Esophagus (tissue), 2 donors: Measurements from ENCODE around the gene SMPDL3A. TPM values are rescaled to one million over a fixed set of nuclear protein-coding genes. Genes with fewer than 3 reads are reported as not detected.

Source experiments
- H3K27ac ChIP-seq, 2 donors: one replicate each; pipeline ENCODE4 v1.5.1; 2013; ENCODE audit warnings: low read depth in 2 of 2, mild to moderate bottlenecking in 2 of 2, inconsistent platforms in 1 of 2, low read length in 1 of 2, moderate library complexity in 1 of 2
- H3K27me3 ChIP-seq, 2 donors: one replicate each; pipeline ENCODE4 v1.6.1; 2013; ENCODE audit warnings: low read length in 2 of 2, control low read depth in 1 of 2, mild to moderate bottlenecking in 1 of 2; ENCODE audit not compliant: insufficient read depth in 2 of 2, control insufficient read depth in 1 of 2
- H3K36me3 ChIP-seq, 2 donors: one replicate each; pipeline ENCODE4 v1.6.1; 2013; ENCODE audit warnings: low read length in 1 of 2; ENCODE audit not compliant: control insufficient read depth in 2 of 2, insufficient read depth in 2 of 2
- H3K4me1 ChIP-seq, 2 donors: one replicate each; pipeline ENCODE4 v1.6.1; 2013; ENCODE audit warnings: low read length in 1 of 2; ENCODE audit not compliant: control insufficient read depth in 2 of 2, insufficient read depth in 2 of 2
- H3K4me3 ChIP-seq, 2 donors: one replicate each; pipeline ENCODE4 v1.5.1; 2013; ENCODE audit warnings: low read length in 2 of 2, mild to moderate bottlenecking in 2 of 2, low read depth in 1 of 2, moderate library complexity in 1 of 2
- H3K9me3 ChIP-seq, 2 donors: one replicate each; pipeline ENCODE4 v1.6.1; 2013; ENCODE audit warnings: mild to moderate bottlenecking in 2 of 2, low read depth in 1 of 2, low read length in 1 of 2, moderate library complexity in 1 of 2; ENCODE audit not compliant: control insufficient read depth in 2 of 2, insufficient read depth in 1 of 2
- WGBS, 2 donors: extraction: QIAGEN DNeasy Blood & Tissue Kit; methylation state at CpG; one replicate each; pipeline ENCODE4 v1.1.7; 2013; 5-methylcytosine and 5-hydroxymethylcytosine counted together
- polyA plus RNA-seq, 2 donors: library from polyadenylated mRNA; stranded (reverse); fragments of 200-250 nt; gene quantifications; one replicate each; pipeline ENCODE4 v1.2.3, GENCODE V29; 2013
- donor health status: healthy with polysubstance abuse.
- donor health status: Bipolar disorder and iron deficiency.

The SMPDL3A gene
- polyA plus RNA-seq, 2 donors = 4.9 to 7.2 TPM

- Histone ChIP-seq H3K4me3 (no peak overlapping the region), H3K27me3 (no peaks in the 10 kb centered on the region), H3K27ac (no peak overlapping the region), H3K4me1 (no peaks in the 10 kb centered on the region), H3K9me3 (no peaks in the 10 kb centered on the region), H3K36me3 (no peaks in the 10 kb centered on the region)
- WGBS, 2 donors = 41 to 48% methylated on average over 1 of the region's 1 CpG
These were observed 21.1 kb downstream of the SMPDL3A start for GRCh38 chr6:122810189-122810588.

GRCh38 chr6:122817358-122817757 is 28.3 kb downstream of the SMPDL3A start:
- no peak overlapping the region for H3K4me3 ChIP-seq
- no peaks in the 10 kb centered on the region for H3K27me3 ChIP-seq
- 70 to 95% methylated on average over 2 of the region's 2 CpGs for WGBS, 2 donors
- no peaks in the 10 kb centered on the region for H3K36me3 ChIP-seq
- no peaks in the 10 kb centered on the region for H3K9me3 ChIP-seq
- H3K4me1 ChIP-seq = no peaks in the 10 kb centered on the region
- H3K27ac ChIP-seq = no peak overlapping the region

DNA sequence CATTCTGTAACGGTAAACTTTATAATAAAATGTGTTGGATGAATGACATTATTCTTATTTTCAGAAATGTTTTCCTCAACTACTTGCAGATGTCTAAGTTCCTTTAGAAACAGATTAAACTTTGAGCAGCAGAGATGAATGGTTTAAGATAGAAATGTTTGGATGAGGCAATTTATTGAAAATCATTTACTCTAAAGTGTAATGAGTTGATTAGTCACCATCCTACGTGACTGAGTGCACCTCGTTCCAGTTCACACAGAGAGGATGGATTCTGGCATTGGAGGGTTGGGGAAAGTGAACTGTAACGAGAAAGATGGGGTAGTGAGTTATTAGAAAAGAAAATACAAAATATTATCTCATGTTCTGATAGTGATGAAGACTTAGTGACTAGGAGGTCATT is 28.7 kb downstream of the SMPDL3A start:
- 60 to 84% methylated on average over 4 of the region's 4 CpGs for WGBS, 2 donors
- Histone ChIP-seq H3K36me3 (no peaks in the 10 kb centered on the region), H3K9me3 (no peaks in the 10 kb centered on the region), H3K27ac (no peak overlapping the region), H3K27me3 (no peaks in the 10 kb centered on the region), H3K4me1 (no peaks in the 10 kb centered on the region), H3K4me3 (no peak overlapping the region)

DNA sequence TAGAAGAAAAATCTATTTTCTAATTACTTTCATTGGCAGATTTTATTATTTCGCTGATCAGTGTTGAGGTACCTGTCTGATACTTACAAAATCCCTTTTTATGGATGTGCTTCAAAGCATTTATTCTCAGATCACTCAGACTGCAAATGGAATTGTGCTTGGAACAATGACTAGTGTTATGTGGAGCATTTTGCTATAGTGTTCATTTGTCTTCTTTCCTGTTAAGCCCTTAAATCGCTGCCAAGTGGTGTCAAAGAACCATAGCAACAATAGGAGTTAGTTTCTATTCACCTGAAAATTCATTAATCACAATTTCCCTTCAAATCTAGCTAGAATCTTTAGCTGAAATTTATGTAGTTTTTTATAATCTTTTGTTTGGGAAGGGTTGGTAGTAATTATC is 29.8 kb downstream of the SMPDL3A start:
- H3K4me3 ChIP-seq = no peak overlapping the region
- H3K27me3 ChIP-seq = no peaks in the 10 kb centered on the region
- H3K36me3 ChIP-seq = no peaks in the 10 kb centered on the region
- 30 to 49% methylated on average over 2 of the region's 2 CpGs for WGBS, 2 donors
- H3K9me3 ChIP-seq = no peaks in the 10 kb centered on the region
- no peak overlapping the region for H3K27ac ChIP-seq
- H3K4me1 ChIP-seq = no peaks in the 10 kb centered on the region

DNA sequence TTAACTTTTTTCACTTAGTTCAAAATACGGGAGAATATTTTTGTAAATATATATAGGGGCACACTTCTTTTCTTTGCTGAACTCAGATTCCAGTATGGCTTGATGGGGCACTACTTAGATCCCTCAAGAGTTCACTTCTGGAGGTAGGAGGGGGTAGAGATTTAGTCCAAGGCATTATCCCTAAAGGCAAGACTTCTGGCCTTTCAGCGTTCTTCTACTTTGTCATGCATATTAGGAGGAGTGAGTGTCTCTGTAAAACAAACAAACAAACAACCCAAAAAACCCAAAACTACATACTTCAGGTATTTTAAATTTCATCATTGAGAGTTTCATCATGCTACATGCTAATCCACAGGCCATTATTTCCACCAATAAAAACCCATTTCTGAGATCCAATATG is 32.0 kb downstream of the SMPDL3A start:
- Histone ChIP-seq H3K27ac (no peak overlapping the region), H3K4me3 (no peak overlapping the region), H3K36me3 (no peaks in the 10 kb centered on the region), H3K9me3 (no peaks in the 10 kb centered on the region), H3K27me3 (no peaks in the 10 kb centered on the region), H3K4me1 (no peaks in the 10 kb centered on the region)
- WGBS, 2 donors = 52 to 73% methylated on average over 2 of the region's 2 CpGs

DNA sequence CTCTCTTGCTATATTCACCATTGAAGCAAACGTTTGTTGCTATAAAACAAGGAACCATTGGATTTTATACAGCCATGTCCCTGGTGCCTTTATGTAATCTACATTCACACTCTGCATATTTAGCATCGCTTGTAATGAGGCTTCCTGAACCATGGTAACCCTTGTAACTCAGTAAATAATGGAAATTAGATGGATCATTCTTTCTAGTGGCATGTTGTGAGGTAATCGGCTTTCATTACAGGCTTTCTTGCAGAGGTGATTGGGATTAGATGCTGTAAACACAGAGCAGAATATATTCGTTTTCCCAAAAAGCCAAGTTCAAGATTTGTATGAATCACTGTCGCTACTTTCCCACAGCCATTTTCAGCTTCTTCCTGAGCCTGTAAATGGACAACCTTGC is 36.1 kb downstream of the SMPDL3A start:
- WGBS, 2 donors = 66 to 69% methylated on average over 5 of the region's 5 CpGs
- Histone ChIP-seq H3K9me3 (no peaks in the 10 kb centered on the region), H3K36me3 (no peaks in the 10 kb centered on the region), H3K27ac (no peak overlapping the region), H3K4me1 (no peaks in the 10 kb centered on the region), H3K27me3 (no peaks in the 10 kb centered on the region), H3K4me3 (no peak overlapping the region)

DNA sequence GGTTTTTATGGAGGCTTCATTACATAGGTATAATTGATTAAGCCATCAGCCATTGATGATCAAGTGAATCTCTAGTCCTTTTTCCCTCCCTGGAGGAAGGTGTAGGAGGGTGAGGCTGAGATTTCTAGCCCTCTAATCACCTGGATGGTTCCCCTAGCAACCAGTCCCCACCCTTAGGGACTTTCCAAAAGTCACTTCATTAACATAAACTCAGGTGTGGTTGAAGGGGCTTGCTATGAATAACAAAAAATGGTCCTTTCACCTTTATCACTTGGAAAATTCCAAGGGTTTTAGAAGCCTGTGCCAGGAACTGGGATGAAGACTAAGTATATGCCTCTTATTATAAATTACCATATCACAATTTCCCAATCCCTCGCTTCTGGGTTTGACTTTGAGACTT is 40.4 kb downstream of the SMPDL3A start:
- no peaks in the 10 kb centered on the region for H3K4me1 ChIP-seq
- no peaks in the 10 kb centered on the region for H3K27me3 ChIP-seq
- 76 to 86% methylated on average over 1 of the region's 1 CpG for WGBS, 2 donors
- no peaks in the 10 kb centered on the region for H3K9me3 ChIP-seq
- no peaks in the 10 kb centered on the region for H3K36me3 ChIP-seq
- H3K27ac ChIP-seq = no peak overlapping the region
- H3K4me3 ChIP-seq = no peak overlapping the region

- no peak overlapping the region for H3K4me3 ChIP-seq
- H3K27ac ChIP-seq = no peak overlapping the region
- H3K36me3 ChIP-seq = no peaks in the 10 kb centered on the region
- H3K4me1 ChIP-seq = no peaks in the 10 kb centered on the region
- WGBS, 2 donors = 59 to 63% methylated on average over 1 of the region's 1 CpG
- H3K9me3 ChIP-seq = no peaks in the 10 kb centered on the region
- H3K27me3 ChIP-seq = no peaks in the 10 kb centered on the region
These were observed 42.5 kb downstream of the SMPDL3A start for GRCh38 chr6:122831511-122831910.

DNA sequence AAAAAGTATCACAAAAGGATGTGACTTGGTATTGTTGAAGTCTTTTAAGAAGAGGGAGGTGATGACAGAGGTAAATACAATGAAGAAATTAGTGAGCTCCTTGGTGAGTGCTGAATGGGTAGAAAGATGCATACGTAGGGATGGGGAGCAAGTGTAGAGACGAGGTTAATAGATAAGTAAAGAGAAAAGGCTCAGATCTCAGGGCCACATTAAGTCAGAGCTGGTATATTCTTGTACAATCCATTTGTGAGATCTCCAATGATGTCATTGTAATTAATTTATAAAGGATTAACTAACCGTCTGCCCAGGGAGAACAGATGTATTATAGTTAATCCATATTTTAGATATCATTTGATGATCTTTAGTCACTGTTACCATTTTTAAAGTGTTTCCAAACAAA is 43.4 kb downstream of the SMPDL3A start:
- Histone ChIP-seq H3K36me3 (no peaks in the 10 kb centered on the region), H3K9me3 (no peaks in the 10 kb centered on the region), H3K4me3 (no peak overlapping the region), H3K27ac (no peak overlapping the region), H3K27me3 (no peaks in the 10 kb centered on the region), H3K4me1 (no peaks in the 10 kb centered on the region)
- 66 to 71% methylated on average over 3 of the region's 3 CpGs for WGBS, 2 donors

DNA sequence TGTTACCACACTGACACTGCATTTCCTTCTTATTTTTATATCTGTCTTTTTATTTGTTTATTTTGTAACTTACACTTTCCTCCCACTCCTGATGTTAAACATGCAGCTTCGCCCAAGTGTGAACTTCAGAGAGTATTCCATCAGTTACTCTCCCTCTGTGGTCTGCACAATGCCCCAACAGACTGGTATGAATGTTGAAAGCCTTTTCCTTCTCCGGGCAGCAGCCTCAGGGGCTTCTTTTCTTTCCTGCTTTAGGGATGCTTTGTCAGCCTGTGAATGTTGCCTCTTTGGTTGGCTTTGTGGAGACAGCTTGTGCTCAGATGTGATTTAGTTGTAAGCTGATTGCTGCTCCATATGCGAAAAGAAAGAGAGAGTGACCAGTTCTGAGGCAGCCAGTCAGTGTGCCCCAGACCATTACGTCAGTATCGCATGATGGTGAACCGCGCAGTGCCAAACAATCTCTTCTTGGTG is 44.0 kb downstream of the SMPDL3A start:
- no peaks in the 10 kb centered on the region for H3K36me3 ChIP-seq
- H3K4me3 ChIP-seq = no peak overlapping the region
- H3K27me3 ChIP-seq = no peaks in the 10 kb centered on the region
- H3K4me1 ChIP-seq = no peaks in the 10 kb centered on the region
- 79 to 89% methylated on average over 7 of the region's 7 CpGs for WGBS, 2 donors
- H3K9me3 ChIP-seq = no peaks in the 10 kb centered on the region
- no peak overlapping the region for H3K27ac ChIP-seq
